ENCODE data around the gene STAMBPL1. TPM values are rescaled to one million over a fixed set of nuclear protein-coding genes. Genes with fewer than 3 reads are reported as not detected.
"Not testable (repeated sequence)": the region's sequence is repeated elsewhere in the genome, so short reads cannot be mapped to it uniquely, and the experiment has no call there.

STAMBPL1 gene
- total RNA-seq, 1 donor from 2014 or later: 15.1 TPM

DNA sequence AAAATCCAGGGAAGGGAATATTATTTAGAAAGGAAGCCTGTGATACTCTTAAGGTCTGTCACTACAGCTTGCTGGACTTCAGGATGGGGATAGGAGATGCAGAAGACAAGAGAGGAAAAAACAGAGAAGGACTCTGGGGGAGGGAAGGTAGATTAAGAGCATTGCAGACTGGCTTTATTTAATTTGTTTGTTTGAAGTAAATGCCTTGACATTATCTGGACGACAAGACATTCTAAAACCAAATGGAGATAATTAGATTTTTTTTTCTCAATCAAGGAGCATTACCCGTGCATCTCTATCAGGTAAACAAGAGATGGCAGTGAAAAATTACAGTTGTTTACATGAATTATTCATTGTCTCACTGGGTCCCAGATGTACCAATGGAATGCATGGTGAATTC, 48.2 kb downstream of the STAMBPL1 start:
- H3K9ac ChIP-seq (ENCODE audit: low read depth in 1 of 3, low read length in 3 of 3): no peak overlapping the region
- H3K4me1 ChIP-seq (ENCODE audit: control insufficient read depth in 3 of 3, insufficient read depth in 3 of 3, low read length in 3 of 3): peaks cover 7 to 18% (median 8%) of the 10 kb centered on the region in 3 donors
- H3K27me3 ChIP-seq (ENCODE audit: control insufficient read depth in 3 of 3, insufficient read depth in 3 of 3, low read length in 3 of 3): no peaks in the 10 kb centered on the region
- H3K4me3 ChIP-seq (ENCODE audit: low read length in 3 of 3): no peak overlapping the region
- no peaks in the 10 kb centered on the region for H3K36me3 ChIP-seq (ENCODE audit: control insufficient read depth in 3 of 3, insufficient read depth in 3 of 3, low read length in 3 of 3)
- no peak overlapping the region for H3K27ac ChIP-seq (ENCODE audit: low read depth, low read length)
- no peaks in the 10 kb centered on the region for H3K9me3 ChIP-seq (ENCODE audit: control insufficient read depth in 3 of 3, low read length in 3 of 3)

GRCh38 chr10:88931548-88931947, 51.5 kb downstream of the STAMBPL1 start:
- H3K4me1 ChIP-seq (ENCODE audit: control insufficient read depth in 3 of 3, insufficient read depth in 3 of 3, low read length in 3 of 3): peaks cover 8 to 20% (median 14%) of the 10 kb centered on the region in 3 donors
- no peak overlapping the region for H3K9ac ChIP-seq (ENCODE audit: low read depth in 1 of 3, low read length in 3 of 3)
- no peaks in the 10 kb centered on the region for H3K27me3 ChIP-seq (ENCODE audit: control insufficient read depth in 3 of 3, insufficient read depth in 3 of 3, low read length in 3 of 3)
- H3K4me3 ChIP-seq (ENCODE audit: low read length in 3 of 3): no peak overlapping the region
- H3K27ac ChIP-seq (ENCODE audit: low read depth, low read length): no peak overlapping the region
- H3K9me3 ChIP-seq (ENCODE audit: control insufficient read depth in 3 of 3, low read length in 3 of 3): no peaks in the 10 kb centered on the region
- H3K36me3 ChIP-seq (ENCODE audit: control insufficient read depth in 3 of 3, insufficient read depth in 3 of 3, low read length in 3 of 3): no peaks in the 10 kb centered on the region

DNA sequence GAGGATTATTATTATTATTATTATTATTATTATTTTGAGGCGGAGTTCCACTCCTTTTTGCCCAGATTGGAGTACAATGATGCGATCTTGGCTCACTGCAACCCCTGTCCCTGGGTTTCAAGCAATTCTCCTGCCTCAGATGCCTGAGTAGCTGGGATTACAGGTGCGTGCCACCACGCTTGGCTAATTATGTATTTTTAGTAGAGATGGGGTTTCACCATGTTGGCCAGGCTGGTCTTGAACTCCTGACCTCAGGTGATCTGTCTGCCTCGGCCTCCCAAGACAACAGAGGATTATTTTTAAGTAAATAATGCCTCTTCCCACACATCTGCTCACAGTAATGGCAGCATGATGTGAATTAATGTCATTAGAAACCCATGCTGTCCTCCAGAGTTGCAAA, 52.0 kb downstream of the STAMBPL1 start:
- H3K36me3 ChIP-seq (ENCODE audit: control insufficient read depth in 3 of 3, insufficient read depth in 3 of 3, low read length in 3 of 3); H3K27ac ChIP-seq (ENCODE audit: low read depth, low read length); H3K4me3 ChIP-seq (ENCODE audit: low read length in 3 of 3); H3K9me3 ChIP-seq (ENCODE audit: control insufficient read depth in 3 of 3, low read length in 3 of 3); H3K27me3 ChIP-seq (ENCODE audit: control insufficient read depth in 3 of 3, insufficient read depth in 3 of 3, low read length in 3 of 3); H3K9ac ChIP-seq (ENCODE audit: low read depth in 1 of 3, low read length in 3 of 3): not testable (repeated sequence)
- H3K4me1 ChIP-seq (ENCODE audit: control insufficient read depth in 3 of 3, insufficient read depth in 3 of 3, low read length in 3 of 3): peaks cover 8 to 16% (median 14%) of the 10 kb centered on the region in 3 donors

- Histone ChIP-seq H3K4me3 (ENCODE audit: low read length in 3 of 3) (no peak overlapping the region), H3K27ac (ENCODE audit: low read depth, low read length) (no peak overlapping the region), H3K36me3 (ENCODE audit: control insufficient read depth in 3 of 3, insufficient read depth in 3 of 3, low read length in 3 of 3) (peaks cover 0 to 7% (median 0%) of the 10 kb centered on the region in 3 donors), H3K27me3 (ENCODE audit: control insufficient read depth in 3 of 3, insufficient read depth in 3 of 3, low read length in 3 of 3) (no peaks in the 10 kb centered on the region), H3K9ac (ENCODE audit: low read depth in 1 of 3, low read length in 3 of 3) (no peak overlapping the region), H3K4me1 (ENCODE audit: control insufficient read depth in 3 of 3, insufficient read depth in 3 of 3, low read length in 3 of 3) (peaks cover 4 to 12% (median 10%) of the 10 kb centered on the region in 3 donors), H3K9me3 (ENCODE audit: control insufficient read depth in 3 of 3, low read length in 3 of 3) (no peaks in the 10 kb centered on the region)
Measured at GRCh38 chr10:88932539-88933256, 52.7 kb downstream of the STAMBPL1 start.

- Histone ChIP-seq H3K27ac (ENCODE audit: low read depth, low read length) (no peak overlapping the region), H3K9ac (ENCODE audit: low read depth in 1 of 3, low read length in 3 of 3) (no peak overlapping the region), H3K9me3 (ENCODE audit: control insufficient read depth in 3 of 3, low read length in 3 of 3) (no peaks in the 10 kb centered on the region), H3K36me3 (ENCODE audit: control insufficient read depth in 3 of 3, insufficient read depth in 3 of 3, low read length in 3 of 3) (peaks cover 0 to 7% (median 2%) of the 10 kb centered on the region in 3 donors), H3K4me3 (ENCODE audit: low read length in 3 of 3) (no peak overlapping the region), H3K4me1 (ENCODE audit: control insufficient read depth in 3 of 3, insufficient read depth in 3 of 3, low read length in 3 of 3) (peaks cover 4 to 12% (median 9%) of the 10 kb centered on the region in 3 donors), H3K27me3 (ENCODE audit: control insufficient read depth in 3 of 3, insufficient read depth in 3 of 3, low read length in 3 of 3) (no peaks in the 10 kb centered on the region)
Measured at GRCh38 chr10:88933564-88933963, 53.5 kb downstream of the STAMBPL1 start.

DNA sequence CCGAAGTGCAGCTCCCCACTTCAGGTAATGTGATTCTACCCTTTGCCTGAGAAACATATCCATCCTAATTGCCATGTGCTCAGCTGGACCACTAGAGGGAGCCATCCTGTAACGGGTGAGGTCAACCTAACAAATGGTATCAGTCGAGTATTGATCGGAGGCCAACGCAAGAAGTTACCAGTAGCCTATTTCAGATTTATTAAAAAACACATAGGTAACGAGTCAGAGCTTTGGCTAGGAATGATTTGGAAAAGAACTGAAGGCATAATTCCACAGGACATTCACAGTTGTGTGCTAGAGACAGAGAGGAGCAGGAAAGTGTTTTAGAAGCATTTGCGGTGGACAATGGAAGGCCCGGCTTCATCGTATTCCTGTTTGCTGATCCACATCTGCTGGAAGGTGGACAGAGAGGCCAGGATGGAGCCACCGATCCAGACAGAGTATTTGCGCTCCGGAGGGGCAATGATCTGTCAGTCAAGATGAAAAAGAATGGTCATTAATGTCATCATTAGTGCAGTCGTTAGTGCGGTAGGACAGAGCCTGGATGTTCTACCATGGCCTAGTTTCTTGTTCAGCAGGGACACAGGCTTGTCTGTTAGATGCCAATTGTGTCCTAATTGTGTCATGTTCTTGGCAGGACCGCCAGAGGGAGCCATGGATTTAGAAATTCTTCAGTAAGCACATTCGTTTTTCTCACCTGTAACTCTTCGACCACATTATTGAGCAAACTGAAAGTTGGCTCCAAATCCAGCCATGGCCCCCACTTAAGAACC, 55.0 kb downstream of the STAMBPL1 start:
- H3K9ac ChIP-seq (ENCODE audit: low read depth in 1 of 3, low read length in 3 of 3): peak overlapping the region in 1 of 3 donors; percentile 9
- peaks cover 4 to 12% (median 9%) of the 10 kb centered on the region in 3 donors for H3K4me1 ChIP-seq (ENCODE audit: control insufficient read depth in 3 of 3, insufficient read depth in 3 of 3, low read length in 3 of 3)
- no peaks in the 10 kb centered on the region for H3K27me3 ChIP-seq (ENCODE audit: control insufficient read depth in 3 of 3, insufficient read depth in 3 of 3, low read length in 3 of 3)
- H3K4me3 ChIP-seq (ENCODE audit: low read length in 3 of 3): peak overlapping the region in 2 of 3 donors; percentile 10 to 52
- H3K27ac ChIP-seq (ENCODE audit: low read depth, low read length): no peak overlapping the region
- no peaks in the 10 kb centered on the region for H3K9me3 ChIP-seq (ENCODE audit: control insufficient read depth in 3 of 3, low read length in 3 of 3)
- peaks cover 2 to 13% (median 9%) of the 10 kb centered on the region in 3 donors for H3K36me3 ChIP-seq (ENCODE audit: control insufficient read depth in 3 of 3, insufficient read depth in 3 of 3, low read length in 3 of 3)

GRCh38 chr10:88936656-88937055, 56.6 kb downstream of the STAMBPL1 start:
- peaks cover 0 to 3% (median 0%) of the 10 kb centered on the region in 3 donors for H3K27me3 ChIP-seq (ENCODE audit: control insufficient read depth in 3 of 3, insufficient read depth in 3 of 3, low read length in 3 of 3)
- no peak overlapping the region for H3K27ac ChIP-seq (ENCODE audit: low read depth, low read length)
- H3K9ac ChIP-seq (ENCODE audit: low read depth in 1 of 3, low read length in 3 of 3): no peak overlapping the region
- no peak overlapping the region for H3K4me3 ChIP-seq (ENCODE audit: low read length in 3 of 3)
- no peaks in the 10 kb centered on the region for H3K9me3 ChIP-seq (ENCODE audit: control insufficient read depth in 3 of 3, low read length in 3 of 3)
- peaks cover 4 to 12% (median 9%) of the 10 kb centered on the region in 3 donors for H3K4me1 ChIP-seq (ENCODE audit: control insufficient read depth in 3 of 3, insufficient read depth in 3 of 3, low read length in 3 of 3)
- peaks cover 5 to 23% (median 9%) of the 10 kb centered on the region in 3 donors for H3K36me3 ChIP-seq (ENCODE audit: control insufficient read depth in 3 of 3, insufficient read depth in 3 of 3, low read length in 3 of 3)

DNA sequence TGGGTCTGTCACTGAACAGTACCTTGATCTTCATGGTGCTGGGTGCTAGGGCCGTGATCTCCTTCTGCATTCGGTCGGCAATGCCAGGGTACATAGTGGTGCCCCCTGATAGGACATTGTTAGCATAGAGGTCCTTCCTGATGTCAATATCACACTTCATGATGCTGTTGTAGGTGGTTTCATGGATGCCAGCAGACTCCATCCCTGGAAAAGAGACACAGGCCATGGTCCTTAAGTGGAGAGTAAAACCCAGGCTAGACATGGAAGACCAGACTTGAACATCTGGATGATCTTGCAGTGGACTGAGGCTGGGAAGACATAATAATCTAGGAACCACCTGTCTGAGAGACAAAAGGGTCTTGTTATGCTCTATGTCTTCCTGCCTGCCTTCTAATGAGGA, 58.0 kb downstream of the STAMBPL1 start:
- H3K36me3 ChIP-seq (ENCODE audit: control insufficient read depth in 3 of 3, insufficient read depth in 3 of 3, low read length in 3 of 3): peaks cover 5 to 26% (median 9%) of the 10 kb centered on the region in 3 donors

DNA sequence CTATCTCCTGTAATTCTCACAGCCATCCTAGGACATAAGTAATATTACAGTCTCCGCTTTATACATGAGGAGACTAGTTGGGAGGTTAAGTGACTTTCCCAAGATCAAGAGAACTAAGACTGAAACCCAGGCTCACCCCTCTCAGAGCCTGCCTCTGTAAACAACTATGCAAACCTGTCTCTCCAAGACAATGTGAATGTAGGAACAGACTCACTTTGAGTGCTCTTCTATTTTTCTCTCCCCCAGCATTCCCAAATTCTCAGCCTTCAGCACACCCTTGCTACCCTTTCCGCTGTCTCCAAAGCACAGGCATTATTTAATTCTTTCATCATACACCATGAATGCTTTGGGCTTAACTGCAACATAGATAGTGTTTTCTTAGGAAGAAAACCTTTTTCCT, 58.9 kb downstream of the STAMBPL1 start:
- Histone ChIP-seq H3K4me3 (ENCODE audit: low read length in 3 of 3) (no peak overlapping the region), H3K27ac (ENCODE audit: low read depth, low read length) (no peak overlapping the region), H3K27me3 (ENCODE audit: control insufficient read depth in 3 of 3, insufficient read depth in 3 of 3, low read length in 3 of 3) (peaks cover 0 to 3% (median 0%) of the 10 kb centered on the region in 3 donors), H3K36me3 (ENCODE audit: control insufficient read depth in 3 of 3, insufficient read depth in 3 of 3, low read length in 3 of 3) (peaks cover 5 to 26% (median 9%) of the 10 kb centered on the region in 3 donors), H3K9me3 (ENCODE audit: control insufficient read depth in 3 of 3, low read length in 3 of 3) (no peaks in the 10 kb centered on the region), H3K4me1 (ENCODE audit: control insufficient read depth in 3 of 3, insufficient read depth in 3 of 3, low read length in 3 of 3) (peaks cover 4 to 9% (median 8%) of the 10 kb centered on the region in 3 donors), H3K9ac (ENCODE audit: low read depth in 1 of 3, low read length in 3 of 3) (no peak overlapping the region)

More for the DNA sequence above, 58.0 kb downstream of the STAMBPL1 start:
- Histone ChIP-seq H3K9me3 (ENCODE audit: control insufficient read depth in 3 of 3, low read length in 3 of 3) (no peaks in the 10 kb centered on the region), H3K4me3 (ENCODE audit: low read length in 3 of 3) (no peak overlapping the region), H3K27ac (ENCODE audit: low read depth, low read length) (no peak overlapping the region), H3K27me3 (ENCODE audit: control insufficient read depth in 3 of 3, insufficient read depth in 3 of 3, low read length in 3 of 3) (peaks cover 0 to 3% (median 0%) of the 10 kb centered on the region in 3 donors), H3K4me1 (ENCODE audit: control insufficient read depth in 3 of 3, insufficient read depth in 3 of 3, low read length in 3 of 3) (peaks cover 4 to 9% (median 8%) of the 10 kb centered on the region in 3 donors), H3K9ac (ENCODE audit: low read depth in 1 of 3, low read length in 3 of 3) (no peak overlapping the region)

DNA sequence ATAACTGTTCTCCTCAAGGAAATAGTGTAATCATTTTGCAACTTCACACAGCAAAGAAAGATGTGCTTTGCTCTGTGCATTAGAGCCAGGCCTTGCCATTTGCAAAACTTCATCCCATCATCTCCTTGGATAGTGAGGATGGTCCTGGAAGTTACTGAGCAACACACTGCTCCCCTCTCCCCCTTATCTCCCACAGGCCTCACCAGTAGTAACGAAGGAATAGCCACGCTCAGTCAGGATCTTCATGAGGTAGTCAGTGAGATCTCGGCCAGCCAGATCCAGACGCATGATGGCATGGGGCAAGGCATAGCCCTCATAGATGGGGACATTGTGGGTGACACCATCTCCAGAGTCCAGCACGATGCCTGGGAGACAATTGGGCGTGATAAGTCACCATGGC, 61.0 kb downstream of the STAMBPL1 start:
- Histone ChIP-seq H3K27me3 (ENCODE audit: control insufficient read depth in 3 of 3, insufficient read depth in 3 of 3, low read length in 3 of 3) (peaks cover 0 to 3% (median 0%) of the 10 kb centered on the region in 3 donors), H3K9ac (ENCODE audit: low read depth in 1 of 3, low read length in 3 of 3) (no peak overlapping the region), H3K27ac (ENCODE audit: low read depth, low read length) (no peak overlapping the region), H3K4me1 (ENCODE audit: control insufficient read depth in 3 of 3, insufficient read depth in 3 of 3, low read length in 3 of 3) (no peaks in the 10 kb centered on the region), H3K9me3 (ENCODE audit: control insufficient read depth in 3 of 3, low read length in 3 of 3) (no peaks in the 10 kb centered on the region), H3K4me3 (ENCODE audit: low read length in 3 of 3) (no peak overlapping the region), H3K36me3 (ENCODE audit: control insufficient read depth in 3 of 3, insufficient read depth in 3 of 3, low read length in 3 of 3) (peaks cover 5 to 26% (median 9%) of the 10 kb centered on the region in 3 donors)
